ENCODE data around the gene SPTSSB.

GRCh38 chr3:161409069-161409468 is 37.8 kb upstream of the SPTSSB start:
- TF ChIP-seq CTCF (IDR thresholded peaks at IDR 0.05) (peak in 3 of 4 experiments; percentile 14 to 36 (median 31)), POLR2AphosphoS5 (IDR thresholded peaks at IDR 0.05) (no peak), POLR2A (IDR thresholded peaks at IDR 0.05) (no peak)

Data from gastroesophageal sphincter (tissue), 3 donors.